ENCODE results near the gene TTC3.
A peak's percentile ranks its signal among the peaks of the same experiment; 100 is the strongest.

Gene TTC3

GRCh38 chr21:37072274-37072987 is 623 bp upstream of the TTC3 start:
- peak overlapping the region; percentile 90 for H2BK120ac ChIP-seq (ENCODE audit: low read depth, low read length)
- peaks cover 4 to 10% of the 10 kb centered on the region in 2 donors for H3K4me1 ChIP-seq (ENCODE audit: control insufficient read depth in 2 of 2, insufficient read depth in 1 of 2, low read depth in 1 of 2, low read length in 2 of 2)
- peak overlapping the region; percentile 38 for H2AK5ac ChIP-seq (ENCODE audit: low read depth, low read length)
- H4K8ac ChIP-seq (ENCODE audit: low read depth, low read length): no peak overlapping the region
- H2AFZ ChIP-seq (ENCODE audit: low read length): peak overlapping the region; percentile 91
- no peak overlapping the region for H2BK12ac ChIP-seq (ENCODE audit: low read length)
- H2BK15ac ChIP-seq (ENCODE audit: low read length): no peak overlapping the region
- peaks cover 9% of the 10 kb centered on the region for H3K79me1 ChIP-seq (ENCODE audit: low read depth, low read length)
- peak overlapping the region; percentile 85 to 92 for H3K4me3 ChIP-seq (ENCODE audit: low read length in 2 of 2)
- WGBS, 2 donors (ENCODE audit: extremely low coverage in 2 of 2, insufficient read length in 2 of 2, insufficient replicate concordance in 1 of 2): no CpG with 5 or more reads among the region's 54 CpGs
- H3K9me3 ChIP-seq (replicated peaks in 1 of 2; ENCODE audit: control insufficient read depth in 2 of 2, insufficient read depth in 1 of 2, low read depth in 1 of 2, low read length in 2 of 2): peaks cover 0 to 23% of the 10 kb centered on the region in 2 donors
- peak overlapping the region; percentile 89 for H2BK5ac ChIP-seq (ENCODE audit: low read length)
- peak overlapping the region; percentile 26 for H4K91ac ChIP-seq (ENCODE audit: low read depth, low read length, poor library complexity)
- DNase-seq (ENCODE audit: low spot score): no peak
- peak overlapping the region; percentile 94 for H3K4ac ChIP-seq (ENCODE audit: low read length)
- H3K14ac ChIP-seq (ENCODE audit: low read length): peak overlapping the region; percentile 60
- peak overlapping the region; percentile 51 for H3K4me2 ChIP-seq (ENCODE audit: insufficient read depth, low read length, poor library complexity, severe bottlenecking)
- H3K9ac ChIP-seq (ENCODE audit: low read depth, low read length, poor library complexity): peak overlapping the region; percentile 98
- H3K27ac ChIP-seq (replicated peaks; ENCODE audit: low read length): peak overlapping the region; percentile 92
- H3K36me3 ChIP-seq (replicated peaks in 1 of 2; ENCODE audit: control insufficient read depth in 2 of 2, insufficient read depth in 2 of 2, low read length in 2 of 2): peaks cover 3 to 28% of the 10 kb centered on the region in 2 donors
- H3K27me3 ChIP-seq (ENCODE audit: control insufficient read depth in 3 of 3, insufficient read depth in 3 of 3, low read depth in 1 of 3, low read length in 3 of 3): no peaks in the 10 kb centered on the region
- peak overlapping the region; percentile 99 for H3K18ac ChIP-seq (ENCODE audit: low read length)
- H3K23ac ChIP-seq (ENCODE audit: low read depth, low read length, poor library complexity): peak overlapping the region; percentile 92

- peaks cover 4 to 10% of the 10 kb centered on the region in 2 donors for H3K4me1 ChIP-seq (ENCODE audit: control insufficient read depth in 2 of 2, insufficient read depth in 1 of 2, low read depth in 1 of 2, low read length in 2 of 2)
- H2BK5ac ChIP-seq (ENCODE audit: low read length): peak overlapping the region; percentile 83
- H3K79me1 ChIP-seq (ENCODE audit: low read depth, low read length): peaks cover 9% of the 10 kb centered on the region
- H3K4me2 ChIP-seq (ENCODE audit: insufficient read depth, low read length, poor library complexity, severe bottlenecking): peak overlapping the region; percentile 67
- peak overlapping the region; percentile 72 for H3K18ac ChIP-seq (ENCODE audit: low read length)
- H4K91ac ChIP-seq (ENCODE audit: low read depth, low read length, poor library complexity): peak overlapping the region; percentile 34
- WGBS, 2 donors (ENCODE audit: extremely low coverage in 2 of 2, insufficient read length in 2 of 2, insufficient replicate concordance in 1 of 2): no CpG with 5 or more reads among the region's 70 CpGs
- H3K9ac ChIP-seq (ENCODE audit: low read depth, low read length, poor library complexity): peak overlapping the region; percentile 99
- H3K27ac ChIP-seq (replicated peaks; ENCODE audit: low read length): peak overlapping the region; percentile 75
- H2AK5ac ChIP-seq (ENCODE audit: low read depth, low read length): peak overlapping the region; percentile 68
- H3K14ac ChIP-seq (ENCODE audit: low read length): peak overlapping the region; percentile 22
- no peak overlapping the region for H4K8ac ChIP-seq (ENCODE audit: low read depth, low read length)
- peak overlapping the region; percentile 69 for H2BK120ac ChIP-seq (ENCODE audit: low read depth, low read length)
- peaks cover 0 to 27% of the 10 kb centered on the region in 2 donors for H3K9me3 ChIP-seq (replicated peaks in 1 of 2; ENCODE audit: control insufficient read depth in 2 of 2, insufficient read depth in 1 of 2, low read depth in 1 of 2, low read length in 2 of 2)
- H3K4me3 ChIP-seq (ENCODE audit: low read length in 2 of 2): peak overlapping the region; percentile 88 to 92
- peak overlapping the region; percentile 88 for H2AFZ ChIP-seq (ENCODE audit: low read length)
- H3K4ac ChIP-seq (ENCODE audit: low read length): peak overlapping the region; percentile 71
- no peak overlapping the region for H2BK15ac ChIP-seq (ENCODE audit: low read length)
- H3K23ac ChIP-seq (ENCODE audit: low read depth, low read length, poor library complexity): peak overlapping the region; percentile 5
- no peaks in the 10 kb centered on the region for H3K27me3 ChIP-seq (ENCODE audit: control insufficient read depth in 3 of 3, insufficient read depth in 3 of 3, low read depth in 1 of 3, low read length in 3 of 3)
- H3K36me3 ChIP-seq (replicated peaks in 1 of 2; ENCODE audit: control insufficient read depth in 2 of 2, insufficient read depth in 2 of 2, low read length in 2 of 2): peaks cover under 1 to 17% of the 10 kb centered on the region in 2 donors
- H2BK12ac ChIP-seq (ENCODE audit: low read length): peak overlapping the region; percentile 97
- no peak for DNase-seq (ENCODE audit: low spot score)
These were observed 553 bp downstream of the TTC3 start for GRCh38 chr21:37073417-37074196.

- Histone ChIP-seq H2AK5ac (ENCODE audit: low read depth, low read length) (no peak overlapping the region), H2BK5ac (ENCODE audit: low read length) (no peak overlapping the region), H3K27me3 (ENCODE audit: control insufficient read depth in 3 of 3, insufficient read depth in 3 of 3, low read depth in 1 of 3, low read length in 3 of 3) (no peaks in the 10 kb centered on the region), H3K79me1 (ENCODE audit: low read depth, low read length) (peaks cover 9% of the 10 kb centered on the region), H3K18ac (ENCODE audit: low read length) (peak overlapping the region; percentile 72), H3K4ac (ENCODE audit: low read length) (no peak overlapping the region), H3K4me1 (ENCODE audit: control insufficient read depth in 2 of 2, insufficient read depth in 1 of 2, low read depth in 1 of 2, low read length in 2 of 2) (peaks cover 4 to 10% of the 10 kb centered on the region in 2 donors), H3K27ac (replicated peaks; ENCODE audit: low read length) (no peak overlapping the region), H3K36me3 (replicated peaks in 1 of 2; ENCODE audit: control insufficient read depth in 2 of 2, insufficient read depth in 2 of 2, low read length in 2 of 2) (peaks cover 0 to 12% of the 10 kb centered on the region in 2 donors), H3K4me3 (ENCODE audit: low read length in 2 of 2) (peak overlapping the region; percentile 88 to 92), H2AFZ (ENCODE audit: low read length) (peak overlapping the region; percentile 88), H2BK12ac (ENCODE audit: low read length) (no peak overlapping the region), H2BK120ac (ENCODE audit: low read depth, low read length) (no peak overlapping the region), H4K8ac (ENCODE audit: low read depth, low read length) (no peak overlapping the region), H3K4me2 (ENCODE audit: insufficient read depth, low read length, poor library complexity, severe bottlenecking) (peak overlapping the region; percentile 67), H3K9ac (ENCODE audit: low read depth, low read length, poor library complexity) (peak overlapping the region; percentile 99), H3K14ac (ENCODE audit: low read length) (peak overlapping the region; percentile 22), H2BK15ac (ENCODE audit: low read length) (no peak overlapping the region), H3K23ac (ENCODE audit: low read depth, low read length, poor library complexity) (peak overlapping the region; percentile 5), H4K91ac (ENCODE audit: low read depth, low read length, poor library complexity) (no peak overlapping the region), H3K9me3 (replicated peaks in 1 of 2; ENCODE audit: control insufficient read depth in 2 of 2, insufficient read depth in 1 of 2, low read depth in 1 of 2, low read length in 2 of 2) (peaks cover 0 to 27% of the 10 kb centered on the region in 2 donors)
- DNase-seq (ENCODE audit: low spot score): no peak
- no CpG with 5 or more reads among the region's 13 CpGs for WGBS, 2 donors (ENCODE audit: extremely low coverage in 2 of 2, insufficient read length in 2 of 2, insufficient replicate concordance in 1 of 2)
These were observed 1.1 kb downstream of the TTC3 start for GRCh38 chr21:37074197-37074510.

GRCh38 chr21:37074546-37074945 is 1.5 kb downstream of the TTC3 start:
- Histone ChIP-seq H3K18ac (ENCODE audit: low read length) (no peak overlapping the region), H3K9me3 (replicated peaks in 1 of 2; ENCODE audit: control insufficient read depth in 2 of 2, insufficient read depth in 1 of 2, low read depth in 1 of 2, low read length in 2 of 2) (peaks cover 0 to 31% of the 10 kb centered on the region in 2 donors), H2AK5ac (ENCODE audit: low read depth, low read length) (no peak overlapping the region), H3K27ac (replicated peaks; ENCODE audit: low read length) (no peak overlapping the region), H3K79me1 (ENCODE audit: low read depth, low read length) (peaks cover 9% of the 10 kb centered on the region), H3K14ac (ENCODE audit: low read length) (no peak overlapping the region), H3K4me1 (ENCODE audit: control insufficient read depth in 2 of 2, insufficient read depth in 1 of 2, low read depth in 1 of 2, low read length in 2 of 2) (peaks cover 4 to 10% of the 10 kb centered on the region in 2 donors), H2BK5ac (ENCODE audit: low read length) (no peak overlapping the region), H2BK120ac (ENCODE audit: low read depth, low read length) (no peak overlapping the region), H4K91ac (ENCODE audit: low read depth, low read length, poor library complexity) (no peak overlapping the region), H2BK12ac (ENCODE audit: low read length) (no peak overlapping the region), H3K4me2 (ENCODE audit: insufficient read depth, low read length, poor library complexity, severe bottlenecking) (peak overlapping the region; percentile 67), H3K4me3 (ENCODE audit: low read length in 2 of 2) (peak overlapping the region in 1 of 2 donors; percentile 92), H3K27me3 (ENCODE audit: control insufficient read depth in 3 of 3, insufficient read depth in 3 of 3, low read depth in 1 of 3, low read length in 3 of 3) (no peaks in the 10 kb centered on the region), H4K8ac (ENCODE audit: low read depth, low read length) (no peak overlapping the region), H3K9ac (ENCODE audit: low read depth, low read length, poor library complexity) (no peak overlapping the region), H3K4ac (ENCODE audit: low read length) (no peak overlapping the region), H3K36me3 (replicated peaks in 1 of 2; ENCODE audit: control insufficient read depth in 2 of 2, insufficient read depth in 2 of 2, low read length in 2 of 2) (peaks cover 0 to 8% of the 10 kb centered on the region in 2 donors), H2AFZ (ENCODE audit: low read length) (peak overlapping the region; percentile 88), H3K23ac (ENCODE audit: low read depth, low read length, poor library complexity) (no peak overlapping the region), H2BK15ac (ENCODE audit: low read length) (no peak overlapping the region)
- no CpG with 5 or more reads among the region's 9 CpGs for WGBS, 2 donors (ENCODE audit: extremely low coverage in 2 of 2, insufficient read length in 2 of 2, insufficient replicate concordance in 1 of 2)
- DNase-seq (ENCODE audit: low spot score): no peak

All from neuronal stem cell (in vitro differentiated cells).